Measurements from ENCODE around the gene PTPRN2.
"Not testable (repeated sequence)": the region's sequence is repeated elsewhere in the genome, so short reads cannot be mapped to it uniquely, and the experiment has no call there.

GRCh38 chr7:158147431-158147830 lies 440.2 kb downstream of the PTPRN2 start:
- not testable (repeated sequence) for TF ChIP-seq CTCF (IDR thresholded peaks at IDR 0.05); ZFX (IDR thresholded peaks at IDR 0.05; ENCODE audit: borderline replicate concordance)
